OCI-LY3 (cell line): Measurements from ENCODE around the gene MRTFA.

ENCODE experiments used
- EZH2phosphoT487 ChIP-seq: fragments of 200-600 bp; shearing (Covaris generic); IDR thresholded peaks from 2 replicates; pipeline ENCODE4 v1.6.1; 2018; ENCODE audit warnings: antibody characterized with exemption, mixed run types, low read depth
- TF ChIP-seq, protein P1 (sequence below): fragments of 200-600, 300-600 bp; sonication (generic); IDR thresholded peaks from 2 replicates; pipeline ENCODE4 v1.5.1; 2014; ENCODE audit warnings: antibody characterized with exemption, low read length, low read depth

DNA sequence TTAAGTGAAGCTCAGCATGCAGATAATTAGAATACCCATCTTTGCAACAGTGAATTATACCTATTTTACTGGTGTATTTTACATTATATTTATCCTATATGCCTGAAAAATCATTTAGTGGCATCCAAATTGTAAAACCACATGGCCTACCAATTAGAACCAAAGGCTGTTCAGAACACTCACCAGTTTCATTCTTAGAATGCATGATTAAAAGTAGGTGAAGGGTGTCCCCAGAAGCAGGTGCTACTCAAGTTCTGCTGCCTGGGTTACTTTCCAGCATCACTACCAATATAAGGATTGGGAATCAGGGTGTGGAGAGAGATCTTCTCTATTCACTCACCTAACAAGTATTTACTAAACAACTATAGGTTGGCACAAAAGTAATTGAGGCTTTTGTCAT lies 162.8 kb downstream of the MRTFA start:
- TF ChIP-seq, protein P1, sequence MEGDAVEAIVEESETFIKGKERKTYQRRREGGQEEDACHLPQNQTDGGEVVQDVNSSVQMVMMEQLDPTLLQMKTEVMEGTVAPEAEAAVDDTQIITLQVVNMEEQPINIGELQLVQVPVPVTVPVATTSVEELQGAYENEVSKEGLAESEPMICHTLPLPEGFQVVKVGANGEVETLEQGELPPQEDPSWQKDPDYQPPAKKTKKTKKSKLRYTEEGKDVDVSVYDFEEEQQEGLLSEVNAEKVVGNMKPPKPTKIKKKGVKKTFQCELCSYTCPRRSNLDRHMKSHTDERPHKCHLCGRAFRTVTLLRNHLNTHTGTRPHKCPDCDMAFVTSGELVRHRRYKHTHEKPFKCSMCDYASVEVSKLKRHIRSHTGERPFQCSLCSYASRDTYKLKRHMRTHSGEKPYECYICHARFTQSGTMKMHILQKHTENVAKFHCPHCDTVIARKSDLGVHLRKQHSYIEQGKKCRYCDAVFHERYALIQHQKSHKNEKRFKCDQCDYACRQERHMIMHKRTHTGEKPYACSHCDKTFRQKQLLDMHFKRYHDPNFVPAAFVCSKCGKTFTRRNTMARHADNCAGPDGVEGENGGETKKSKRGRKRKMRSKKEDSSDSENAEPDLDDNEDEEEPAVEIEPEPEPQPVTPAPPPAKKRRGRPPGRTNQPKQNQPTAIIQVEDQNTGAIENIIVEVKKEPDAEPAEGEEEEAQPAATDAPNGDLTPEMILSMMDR = no peak
- no peak for TF ChIP-seq EZH2phosphoT487
